AG04450 (cell line): ENCODE results near the gene PLEKHS1. TPM values are rescaled to one million over a fixed set of nuclear protein-coding genes. Genes with fewer than 3 reads are reported as not detected.

Source experiments
- CTCF ChIA-PET: fragments of 300-600, 350-600 bp; formaldehyde crosslinking; extraction: SDS; loops from one replicate; lab custom pipeline; 2022; ENCODE audit warnings: antibody characterized with exemption, inconsistent platforms; lab: Charles Lee
- POLR2A ChIA-PET: fragments of 350-600 bp; formaldehyde crosslinking; extraction: SDS; loops from one replicate; lab custom pipeline; 2021; ENCODE audit warnings: antibody characterized with exemption, inconsistent platforms; lab: Yijun Ruan, JAX
- DNase-seq: peaks from one replicate; pipeline ENCODE4 v3.0.0-alpha.2; 2011; ENCODE audit warnings: low read depth, low spot score
- H3K27ac ChIP-seq: one replicate; pipeline ENCODE4 v1.5.1; 2012; ENCODE audit warnings: low read depth, low read length, control low read depth
- H3K27me3 ChIP-seq: one replicate; pipeline ENCODE4 v1.6.0; 2012; ENCODE audit warnings: low read length; ENCODE audit not compliant: control insufficient read depth, insufficient read depth
- H3K4me3 ChIP-seq: 2 replicates; pipeline ENCODE4 v1.5.1; 2011; ENCODE audit warnings: mild to moderate bottlenecking, low read depth, low read length, control low read depth
- H3K9me3 ChIP-seq: 2 replicates; pipeline ENCODE4 v1.5.1; 2012; ENCODE audit warnings: low read length; ENCODE audit not compliant: control insufficient read depth, insufficient read depth
- CTCF ChIP-seq: IDR thresholded peaks from 2 replicates; pipeline ENCODE4 v1.5.1; 2011; ENCODE audit warnings: low read depth, low read length, control low read depth, inconsistent platforms
- polyA plus RNA-seq: library from polyadenylated mRNA; depleted of rRNA; stranded (reverse); fragments of >200 nt; gene quantifications from 2 replicates; pipeline ENCODE4 v1.2.3, GENCODE V29; 2011

Gene PLEKHS1
- polyA plus RNA-seq, 1 experiment: not detected

- ChIA-PET POLR2A (interaction anchor here (0.6 kb wide), 1 partner anchor 437 kb away, joined by 6 read pairs; no protein-coding TSS in a partner anchor), CTCF (no interaction called here)
Observed at GRCh38 chr10:113732966-113733365, 18.5 kb upstream of the PLEKHS1 start.

GRCh38 chr10:113733635-113734034 is 17.8 kb upstream of the PLEKHS1 start:
- TF ChIP-seq CTCF: no peak
- H3K9me3 ChIP-seq: no peaks in the 10 kb centered on the region
- DNase-seq: no peak
- H3K4me3 ChIP-seq: no peak overlapping the region
- POLR2A ChIA-PET: no interaction called here
- no peaks in the 10 kb centered on the region for H3K27me3 ChIP-seq
- CTCF ChIA-PET: no interaction called here
- H3K27ac ChIP-seq: no peak overlapping the region

More at GRCh38 chr10:113732966-113733365, 18.5 kb upstream of the PLEKHS1 start:
- Histone ChIP-seq H3K27me3 (no peaks in the 10 kb centered on the region), H3K9me3 (no peaks in the 10 kb centered on the region), H3K27ac (no peak overlapping the region), H3K4me3 (no peak overlapping the region)
- no peak for DNase-seq
- TF ChIP-seq CTCF: no peak

GRCh38 chr10:113735913-113736312 is 15.6 kb upstream of the PLEKHS1 start:
- POLR2A ChIA-PET: interaction anchor here (0.9 kb wide), 1 partner anchor 8 kb away, joined by 3 read pairs; no protein-coding TSS in a partner anchor
- CTCF ChIA-PET: no interaction called here
- no peak for DNase-seq
- no peak overlapping the region for H3K4me3 ChIP-seq
- TF ChIP-seq CTCF: no peak
- H3K27ac ChIP-seq: no peak overlapping the region
- H3K9me3 ChIP-seq: no peaks in the 10 kb centered on the region
- no peaks in the 10 kb centered on the region for H3K27me3 ChIP-seq

- no peak overlapping the region for H3K4me3 ChIP-seq
- ChIA-PET CTCF (interaction anchor here (0.5 kb wide), 1 partner anchor 9 kb away, joined by 3 read pairs; no protein-coding TSS in a partner anchor), POLR2A (interaction anchor here (0.7 to 0.9 kb wide), 2 partner anchors 9 to 438 kb away, joined by 3 read pairs; partner anchors contain the start of gene CCDC186)
- H3K27me3 ChIP-seq: no peaks in the 10 kb centered on the region
- no peak overlapping the region for H3K27ac ChIP-seq
- DNase-seq: no peak
- no peak for TF ChIP-seq CTCF
- H3K9me3 ChIP-seq: no peaks in the 10 kb centered on the region
Observed at GRCh38 chr10:113736576-113736975, 14.9 kb upstream of the PLEKHS1 start.

- DNase-seq: no peak
- CTCF ChIA-PET: no interaction called here
- H3K27ac ChIP-seq: no peak overlapping the region
- no peaks in the 10 kb centered on the region for H3K27me3 ChIP-seq
- no peaks in the 10 kb centered on the region for H3K9me3 ChIP-seq
- POLR2A ChIA-PET: no interaction called here
- no peak overlapping the region for H3K4me3 ChIP-seq
- TF ChIP-seq CTCF: no peak
Observed at GRCh38 chr10:113739031-113739430, 12.5 kb upstream of the PLEKHS1 start.
